T-helper 1 cell treated with Interleukin-12 subunit alpha and Interleukin-12 subunit beta and Interleukin-4 antibody, amounts not matched to agents 30 ng/mL and 1 ng/mL, for 36 hours (primary cell): ENCODE data around the gene ABCD2. TPM values are rescaled to one million over a fixed set of nuclear protein-coding genes. Genes with fewer than 3 reads are reported as not detected.

Experiments
- intact Hi-C: fragments of 100-400 bp; cut with micrococcal nuclease; formaldehyde crosslinking; loops from one replicate; pipeline ENCODE4 v1.15.1; 2024
- total RNA-seq: library from RNA; stranded (reverse); gene quantifications from 2 replicates; pipeline ENCODE4 v1.2.3, GENCODE V29; 2022

ABCD2 gene
- total RNA-seq, 1 donor from 2014 or later = 39.1 TPM

DNA sequence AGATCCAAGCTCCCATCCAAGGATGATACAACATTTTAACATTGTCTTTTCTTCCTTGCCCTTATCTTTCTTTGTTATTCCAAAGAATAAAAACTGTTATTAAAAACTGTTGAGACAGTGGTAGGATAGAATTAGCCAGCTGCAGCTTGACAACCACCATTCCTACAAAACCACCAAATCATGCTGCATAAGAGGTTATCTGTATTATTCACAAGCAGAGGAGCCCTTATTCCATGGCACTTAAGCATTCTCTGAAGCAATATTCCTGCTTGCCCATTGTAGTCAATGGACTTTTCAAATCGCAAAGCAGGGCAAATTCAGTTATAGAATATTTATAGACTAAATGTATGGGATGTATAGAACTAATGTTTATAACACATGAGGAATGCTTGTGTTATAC, 3.4 kb downstream of the ABCD2 start:
- intact Hi-C loops = loop anchor here (5.0 kb wide), 2 partner anchors 299 to 531 kb away; no protein-coding TSS in a partner anchor

- intact Hi-C loops = no loop called here
Measured at GRCh38 chr12:39613525-39613924, 6.1 kb downstream of the ABCD2 start.

DNA sequence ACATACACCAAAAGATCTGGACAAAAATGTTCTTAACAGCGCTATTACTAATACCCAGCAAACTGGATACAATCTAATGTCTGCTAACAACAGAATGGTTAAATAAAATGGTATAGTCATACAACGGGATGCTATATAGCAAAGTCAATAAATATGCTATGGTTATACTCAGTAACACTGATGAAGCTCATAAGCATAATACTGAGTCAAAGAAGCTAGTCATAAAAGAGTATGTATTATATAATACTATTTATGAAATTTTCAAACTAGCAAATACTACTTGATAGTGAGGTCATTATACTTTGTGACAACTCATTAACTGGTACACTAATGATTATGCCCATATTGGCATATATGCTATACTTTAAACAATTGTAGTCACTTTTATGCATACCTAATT, 7.4 kb downstream of the ABCD2 start:
- intact Hi-C loops = no loop called here

GRCh38 chr12:39611818-39612217, 7.8 kb downstream of the ABCD2 start:
- intact Hi-C loops = no loop called here

DNA sequence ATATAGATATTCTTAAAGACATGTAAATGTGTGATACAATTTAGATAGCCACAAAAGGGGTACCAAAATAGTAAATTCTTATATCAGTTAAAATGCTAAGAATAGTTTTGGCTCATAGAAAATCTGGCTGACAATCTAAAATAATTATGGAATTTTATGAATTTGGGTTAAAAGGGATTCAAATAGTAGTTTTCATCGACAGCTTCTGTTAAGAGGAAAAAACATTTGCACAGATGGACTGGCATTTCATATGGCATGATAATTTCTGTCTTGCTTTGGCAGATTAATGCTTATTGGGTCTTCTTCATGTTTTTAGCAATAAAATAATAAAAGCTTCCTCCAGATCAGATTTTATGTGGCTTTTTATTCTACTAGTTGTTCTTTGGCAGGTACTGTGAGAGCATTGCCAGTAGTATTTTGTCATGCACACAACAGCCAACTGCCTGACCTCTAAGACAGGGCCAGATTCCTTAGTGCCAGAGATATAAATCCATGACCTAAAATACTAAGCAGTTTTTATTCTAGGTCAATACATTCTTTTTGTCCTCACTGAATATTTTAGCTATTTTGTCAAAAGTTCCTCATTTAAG, 9.1 kb downstream of the ABCD2 start:
- intact Hi-C loops = loop anchor here (1.0 kb wide), 1 partner anchor 8 kb away; no protein-coding TSS in a partner anchor

- intact Hi-C loops = no loop called here
Measured at GRCh38 chr12:39606712-39607423, 12.7 kb downstream of the ABCD2 start.

- intact Hi-C loops = loop anchor here (1.0 to 2.0 kb wide), 2 partner anchors 8 to 13 kb away; partner anchors contain the start of gene ABCD2
Measured at GRCh38 chr12:39605996-39606395, 13.6 kb downstream of the ABCD2 start.

- intact Hi-C loops = loop anchor here (1.0 to 2.0 kb wide), 2 partner anchors 9 to 13 kb away; partner anchors contain the start of gene ABCD2
Measured at GRCh38 chr12:39605501-39605900, 14.1 kb downstream of the ABCD2 start.

DNA sequence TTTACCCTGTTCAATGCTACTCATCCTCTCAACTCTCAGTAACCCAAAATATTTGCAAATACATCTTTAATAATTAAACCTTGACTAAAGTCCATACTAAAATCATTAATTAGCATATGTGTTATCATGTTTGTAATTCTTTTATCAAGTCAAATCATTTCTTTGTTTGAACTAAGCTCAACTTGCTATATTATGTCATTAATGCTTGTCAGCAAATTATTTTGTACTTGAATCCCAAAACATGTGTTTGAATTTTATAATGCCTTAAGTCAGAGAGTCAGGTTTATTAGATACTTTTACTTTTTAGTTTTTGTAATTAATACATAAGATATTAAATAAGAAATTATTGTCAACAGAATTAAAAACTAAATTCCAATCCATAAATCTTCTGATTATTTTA, 16.5 kb downstream of the ABCD2 start:
- intact Hi-C loops = no loop called here

DNA sequence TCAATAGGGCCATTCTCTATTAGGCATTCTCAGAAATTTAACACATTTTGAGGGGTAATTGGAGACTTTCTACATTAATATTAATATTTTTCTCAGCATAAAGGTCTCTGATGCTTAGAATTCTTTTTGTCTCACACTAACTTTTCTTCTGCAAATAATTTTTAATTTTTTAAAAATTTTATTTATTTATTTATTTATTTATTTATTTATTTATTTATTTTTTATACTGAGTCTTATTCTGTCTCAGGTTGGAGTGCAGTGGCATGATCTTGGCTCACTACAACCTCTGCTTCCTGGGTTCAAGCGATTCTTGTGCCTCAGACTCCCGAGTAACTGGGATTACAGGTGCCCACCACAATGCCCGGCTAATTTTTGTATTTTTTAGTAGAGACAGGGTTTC, 17.7 kb downstream of the ABCD2 start:
- intact Hi-C loops = loop anchor here (2.0 kb wide), 1 partner anchor 15 kb away; no protein-coding TSS in a partner anchor

DNA sequence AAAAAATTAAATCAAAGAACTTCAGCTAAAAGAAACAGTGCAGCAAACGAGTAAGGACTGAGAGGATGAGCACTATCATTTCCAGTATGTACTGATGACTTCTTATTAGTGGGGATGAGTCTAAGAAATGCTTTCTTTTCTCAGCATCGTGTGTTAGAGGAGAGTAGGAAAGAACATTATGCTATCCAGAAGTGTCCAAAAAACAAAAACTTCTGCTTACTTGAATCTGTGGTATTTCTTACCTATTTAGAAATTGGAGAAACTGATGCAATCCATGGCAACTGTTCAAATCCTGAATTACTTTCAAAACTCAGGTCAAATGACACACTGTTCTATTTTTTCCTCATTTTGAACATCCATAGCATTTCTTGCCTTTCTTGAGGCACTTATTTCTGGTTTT, 23.7 kb downstream of the ABCD2 start:
- intact Hi-C loops = no loop called here

- intact Hi-C loops = no loop called here
Measured at GRCh38 chr12:39592295-39592694, 27.3 kb downstream of the ABCD2 start.

- intact Hi-C loops = loop anchor here (2.0 to 10.0 kb wide), 2 partner anchors 30 to 274 kb away; partner anchors contain the start of gene ABCD2
Measured at GRCh38 chr12:39588348-39588747, 31.3 kb downstream of the ABCD2 start.

GRCh38 chr12:39587225-39587624, 32.4 kb downstream of the ABCD2 start:
- intact Hi-C loops = loop anchor here (1.0 to 10.0 kb wide), 4 partner anchors 14 to 403 kb away; no protein-coding TSS in a partner anchor

DNA sequence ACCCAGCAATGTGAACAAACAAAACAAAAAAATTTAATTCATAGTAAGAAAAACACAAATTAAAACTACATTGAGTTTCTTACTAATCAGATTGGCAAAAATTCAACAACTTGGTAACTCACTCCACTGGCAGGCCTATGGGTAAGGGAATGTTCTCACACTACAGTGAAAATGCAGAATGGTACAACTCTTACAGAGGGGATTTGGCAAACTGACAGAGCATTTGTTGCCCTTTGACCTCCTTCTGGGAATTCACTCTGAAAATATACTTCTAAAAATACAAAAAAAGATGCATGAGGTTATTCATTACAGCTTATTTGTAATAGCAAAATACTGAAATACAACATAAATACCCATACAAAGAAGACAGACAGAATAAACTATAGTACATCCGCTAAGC, 32.8 kb downstream of the ABCD2 start:
- intact Hi-C loops = loop anchor here (1.0 to 10.0 kb wide), 4 partner anchors 14 to 403 kb away; no protein-coding TSS in a partner anchor

GRCh38 chr12:39581592-39581991, 38.0 kb downstream of the ABCD2 start:
- intact Hi-C loops = loop anchor here (10.0 kb wide), 1 partner anchor 267 kb away; no protein-coding TSS in a partner anchor

DNA sequence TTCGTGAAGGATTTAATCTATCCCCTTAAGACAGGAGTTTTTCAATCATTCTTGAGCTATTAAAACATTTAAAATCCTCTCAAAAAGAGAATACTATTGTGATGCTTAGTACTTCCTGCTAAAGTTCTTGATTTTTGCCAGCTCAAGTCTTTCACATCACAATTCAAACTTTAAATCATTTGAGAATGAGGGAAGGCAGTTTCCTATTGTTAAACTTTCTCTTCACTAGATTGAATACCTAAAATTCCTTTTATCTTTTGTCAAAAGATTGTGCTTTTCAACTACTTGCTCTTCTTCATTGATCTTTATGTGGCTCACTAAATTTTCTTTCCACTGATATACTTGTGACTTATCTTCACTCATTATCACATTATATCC, 44.1 kb downstream of the ABCD2 start:
- intact Hi-C loops = no loop called here

DNA sequence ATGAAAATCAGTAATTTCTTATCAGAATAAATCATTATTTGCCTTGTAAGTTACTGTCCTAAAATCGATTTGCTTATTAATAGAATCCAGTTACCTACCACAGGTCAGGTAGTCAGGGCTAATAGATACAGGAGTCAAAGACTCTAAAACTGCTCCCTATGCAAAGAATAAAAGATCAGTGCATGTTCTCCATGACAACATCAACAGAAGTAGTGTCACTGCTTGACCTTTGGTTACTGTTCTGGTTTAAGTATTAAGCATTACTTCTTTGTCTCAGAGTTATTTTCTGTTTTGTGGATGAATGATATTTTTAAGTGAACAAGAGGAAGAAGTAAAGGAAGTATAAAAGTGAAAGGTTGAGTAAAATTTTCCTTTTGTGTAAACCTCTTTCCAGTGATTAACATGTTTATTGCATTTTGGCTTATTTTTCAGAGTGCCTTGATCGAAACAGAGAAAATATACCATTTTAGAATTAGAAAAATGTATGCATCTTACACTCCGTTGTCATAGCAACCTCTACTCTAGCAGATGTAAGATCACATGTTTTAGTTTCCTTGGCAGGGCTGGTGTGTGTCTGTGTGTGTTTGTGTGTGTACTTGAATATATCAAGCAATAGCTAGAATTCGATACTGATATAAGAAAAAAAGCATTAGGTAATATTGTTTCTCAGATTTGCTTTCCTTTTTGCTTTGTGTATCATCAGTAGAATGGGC, 44.7 kb downstream of the ABCD2 start:
- intact Hi-C loops = no loop called here

DNA sequence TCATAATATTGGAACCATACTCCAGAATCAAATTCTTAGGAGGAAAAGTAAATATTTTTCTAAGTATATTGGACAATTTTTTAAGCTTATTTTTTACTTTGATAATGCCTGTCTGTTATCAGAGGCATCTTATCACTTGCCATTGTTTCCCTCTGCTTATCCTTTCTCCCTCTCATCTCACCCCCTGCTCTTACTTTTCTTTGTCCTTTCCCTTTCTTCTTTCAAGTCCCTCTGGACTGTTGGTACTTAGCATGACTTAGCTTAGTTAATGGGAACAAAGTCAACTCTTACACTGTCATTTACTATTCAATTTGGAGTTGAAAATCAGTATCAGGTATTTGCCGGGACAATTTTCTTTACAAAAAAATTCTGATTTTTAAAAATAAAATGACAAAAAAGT, 45.2 kb downstream of the ABCD2 start:
- intact Hi-C loops = no loop called here

DNA sequence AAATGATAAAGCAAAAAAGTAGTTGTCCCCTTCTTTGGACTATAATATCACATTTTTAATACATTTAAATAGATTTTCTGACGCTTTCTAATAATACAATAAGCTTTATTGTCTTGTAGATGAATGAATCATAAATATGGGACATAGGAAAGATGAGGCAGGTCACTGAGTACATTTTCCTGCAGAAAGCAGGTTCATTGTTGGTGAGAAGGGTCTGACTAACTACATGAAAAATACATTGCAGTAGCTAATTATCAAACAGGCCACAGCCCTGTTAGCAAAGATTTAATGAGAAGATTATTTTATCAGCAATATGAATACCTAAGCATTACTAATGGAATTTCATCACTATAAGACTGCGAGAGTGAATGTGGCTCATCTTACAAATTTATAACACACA, 45.6 kb downstream of the ABCD2 start:
- intact Hi-C loops = no loop called here

GRCh38 chr12:39572551-39572950, 47.1 kb downstream of the ABCD2 start:
- intact Hi-C loops = no loop called here

DNA sequence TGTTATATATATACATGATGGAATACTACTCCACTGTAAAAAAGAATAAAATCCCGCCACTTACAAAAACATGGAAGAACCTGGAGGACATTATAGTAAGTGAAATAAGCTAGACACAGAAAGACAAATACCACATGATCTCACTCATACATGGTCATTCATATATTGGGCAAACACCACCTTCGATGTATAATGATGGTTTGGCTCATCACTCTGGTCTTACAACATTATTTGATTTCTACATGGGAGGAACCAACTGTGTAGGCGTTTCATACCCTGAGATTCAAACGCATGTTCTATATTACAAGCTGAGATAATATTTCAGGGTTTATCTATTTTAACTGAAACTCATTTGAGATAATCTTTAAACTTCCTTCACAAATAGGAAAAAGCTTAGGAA, 48.3 kb downstream of the ABCD2 start:
- intact Hi-C loops = no loop called here
